Muscle of leg (tissue), 16 donors: ENCODE measurements around the gene LRR1. TPM values are rescaled to one million over a fixed set of nuclear protein-coding genes. Genes with fewer than 3 reads are reported as not detected.

Experiments used
- DNase-seq: peaks from one replicate; pipeline ENCODE4 v3.0.0; 2013
- H3K27ac ChIP-seq: one replicate; pipeline ENCODE4 v1.5.1; 2013; ENCODE audit warnings: mild to moderate bottlenecking, low read length, control low read depth
- H3K27me3 ChIP-seq: one replicate; pipeline ENCODE4 v1.6.1; 2013; ENCODE audit warnings: low read length; ENCODE audit not compliant: control insufficient read depth, insufficient read depth
- H3K36me3 ChIP-seq: one replicate; pipeline ENCODE4 v1.6.1; 2013; ENCODE audit warnings: low read length; ENCODE audit not compliant: control insufficient read depth, insufficient read depth
- H3K4me1 ChIP-seq: one replicate; pipeline ENCODE4 v1.6.1; 2013; ENCODE audit warnings: low read length; ENCODE audit not compliant: control insufficient read depth, insufficient read depth
- H3K4me3 ChIP-seq: one replicate; pipeline ENCODE4 v1.5.1; 2013; ENCODE audit warnings: low read length, control low read depth
- H3K9me3 ChIP-seq: replicated peaks from 2 replicates; pipeline ENCODE4 v1.6.1; 2013; ENCODE audit warnings: low read depth, low read length; ENCODE audit not compliant: control insufficient read depth
- WGBS: methylation state at CpG from one replicate; pipeline ENCODE4 v1.1.5; 2013; ENCODE audit warnings: missing lambda C conversion rate; ENCODE audit not compliant: insufficient coverage; 5-methylcytosine and 5-hydroxymethylcytosine counted together
- long read RNA-seq, 11 donors: transcript quantifications; one replicate each; lab custom pipeline, GENCODE V29; 2026
- polyA plus RNA-seq, 8 donors: library from polyadenylated mRNA; unstranded; fragments of 120-200 nt; gene quantifications; one replicate each; pipeline versions ENCODE4 v1.2.1 to v1.2.3, GENCODE V29; 2013; ENCODE audit warnings: inconsistent platforms in 1 of 8, low replicate concordance in 1 of 8; ENCODE audit not compliant: insufficient read length in 8 of 8, insufficient read depth in 1 of 8
- total RNA-seq: library from RNA; stranded (reverse); fragments of 120-200 nt; gene quantifications from one replicate; pipeline ENCODE4 v1.2.4, GENCODE V29; 2013

LRR1 gene, protein sequence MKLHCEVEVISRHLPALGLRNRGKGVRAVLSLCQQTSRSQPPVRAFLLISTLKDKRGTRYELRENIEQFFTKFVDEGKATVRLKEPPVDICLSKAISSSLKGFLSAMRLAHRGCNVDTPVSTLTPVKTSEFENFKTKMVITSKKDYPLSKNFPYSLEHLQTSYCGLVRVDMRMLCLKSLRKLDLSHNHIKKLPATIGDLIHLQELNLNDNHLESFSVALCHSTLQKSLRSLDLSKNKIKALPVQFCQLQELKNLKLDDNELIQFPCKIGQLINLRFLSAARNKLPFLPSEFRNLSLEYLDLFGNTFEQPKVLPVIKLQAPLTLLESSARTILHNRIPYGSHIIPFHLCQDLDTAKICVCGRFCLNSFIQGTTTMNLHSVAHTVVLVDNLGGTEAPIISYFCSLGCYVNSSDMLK
- total RNA-seq (8.9 TPM), polyA plus RNA-seq (10 to 100 TPM in 4 of 8 donors, 1 to 10 TPM in 4; 6.5 to 14.5 (median 10.1) TPM)
- long read RNA-seq, donor 1: 0 reads
- long read RNA-seq, donor 2: 0 reads
- long read RNA-seq, donor 3, partial matches to known transcripts: 3,525 of 3,544 reads
- long read RNA-seq, donor 3, other reads (novel, unspliced or antisense): 18 of 3,544 reads
- long read RNA-seq, donor 4, partial matches to known transcripts: 0 of 1 reads
- long read RNA-seq, donor 4, other reads (novel, unspliced or antisense): 0 of 1 reads
- long read RNA-seq, donor 5, partial matches to known transcripts: 923 of 927 reads
- long read RNA-seq, donor 5, other reads (novel, unspliced or antisense): 0 of 927 reads
- long read RNA-seq, donor 6, partial matches to known transcripts: 0 of 7 reads
- long read RNA-seq, donor 6, other reads (novel, unspliced or antisense): 0 of 7 reads
- long read RNA-seq, donor 7, partial matches to known transcripts: 234 of 552 reads
- long read RNA-seq, donor 7, other reads (novel, unspliced or antisense): 318 of 552 reads
- long read RNA-seq, donor 8, partial matches to known transcripts: 0 of 2 reads
- long read RNA-seq, donor 8, other reads (novel, unspliced or antisense): 0 of 2 reads
- long read RNA-seq, donor 9, partial matches to known transcripts: 0 of 1 reads
- long read RNA-seq, donor 9, other reads (novel, unspliced or antisense): 0 of 1 reads
- long read RNA-seq, donor 10, partial matches to known transcripts: 387 of 848 reads
- long read RNA-seq, donor 10, other reads (novel, unspliced or antisense): 457 of 848 reads
- long read RNA-seq, donor 11, partial matches to known transcripts: 206 of 624 reads
- long read RNA-seq, donor 11, other reads (novel, unspliced or antisense): 417 of 624 reads

DNA sequence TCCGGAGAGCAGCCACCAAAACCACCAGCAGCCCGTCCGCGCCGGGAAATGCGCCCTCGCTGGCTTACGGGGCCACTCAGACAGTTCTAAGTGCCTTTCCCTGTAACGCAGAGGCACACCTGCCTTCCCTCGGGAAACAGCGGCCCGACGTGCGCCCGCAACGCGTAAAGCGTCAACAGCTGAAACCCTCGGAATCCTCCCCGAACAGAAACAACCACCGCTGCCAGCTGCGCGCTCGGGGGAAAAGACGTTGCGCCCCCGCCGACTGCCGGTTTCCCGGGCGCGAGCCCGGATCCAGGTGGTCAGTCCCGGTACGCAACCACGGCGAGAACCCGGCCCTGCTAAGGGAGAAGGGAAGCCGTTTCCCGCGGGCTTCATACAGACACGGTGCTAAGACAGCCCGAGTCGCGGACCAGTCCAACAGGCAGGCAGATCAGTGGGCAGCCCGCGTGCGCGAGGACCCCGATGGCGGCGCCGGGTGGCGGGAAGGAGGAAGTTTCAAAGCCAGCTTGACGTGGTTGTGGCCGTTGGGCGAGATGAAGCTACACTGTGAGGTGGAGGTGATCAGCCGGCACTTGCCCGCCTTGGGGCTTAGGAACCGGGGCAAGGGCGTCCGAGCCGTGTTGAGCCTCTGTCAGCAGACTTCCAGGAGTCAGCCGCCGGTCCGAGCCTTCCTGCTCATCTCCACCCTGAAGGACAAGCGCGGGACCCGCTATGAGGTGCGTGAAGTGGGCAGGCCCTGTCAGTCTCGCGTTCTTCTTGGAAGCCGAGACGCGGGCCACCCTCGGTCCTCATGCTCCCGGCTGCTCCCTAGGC, at the start of gene LRR1:
LRR1 (plus strand) TSS at position 456 of the 816 bp plus-strand sequence; CDS start at position 537, 81 bp downstream.
- peak within 1 kb of the TSS; percentile 69 for H3K4me3 ChIP-seq
- DNase-seq: peak; percentile 91
- H3K27ac ChIP-seq: peak within 1 kb of the TSS; percentile 98
- no peaks in the 10 kb centered on the region for H3K9me3 ChIP-seq
- peaks cover 12% of the 10 kb centered on the region for H3K36me3 ChIP-seq
- H3K27me3 ChIP-seq: no peaks in the 10 kb centered on the region
- under 1% methylated on average over 75 of the region's 77 CpGs for WGBS
- H3K4me1 ChIP-seq: peaks cover 2% of the 10 kb centered on the region

DNA sequence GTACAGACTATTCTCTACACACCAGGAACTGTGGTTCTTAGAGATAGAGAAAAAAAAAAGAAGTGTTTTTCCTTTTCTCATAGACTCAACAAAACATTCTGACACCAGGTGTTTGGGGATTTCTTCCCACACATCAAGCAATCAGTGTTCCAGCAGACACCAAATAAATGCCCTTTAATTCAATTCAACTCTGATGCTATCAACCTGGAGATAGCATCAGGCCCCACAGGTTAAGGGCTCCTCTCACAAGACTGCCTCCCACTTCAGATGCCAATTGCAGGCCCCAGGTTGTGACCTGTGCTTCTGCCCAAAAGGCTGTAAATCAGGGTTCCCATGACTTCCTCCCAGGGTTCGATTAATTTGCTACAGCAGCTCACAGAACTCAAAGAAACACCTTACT, 49.3 kb upstream of the LRR1 start:
- H3K4me3 ChIP-seq: no peak overlapping the region
- H3K27ac ChIP-seq: no peak overlapping the region
- H3K36me3 ChIP-seq: no peaks in the 10 kb centered on the region
- no CpG with 5 or more reads among the region's 1 CpG for WGBS
- no peaks in the 10 kb centered on the region for H3K27me3 ChIP-seq
- no peaks in the 10 kb centered on the region for H3K9me3 ChIP-seq
- no peaks in the 10 kb centered on the region for H3K4me1 ChIP-seq
- DNase-seq: no peak

DNA sequence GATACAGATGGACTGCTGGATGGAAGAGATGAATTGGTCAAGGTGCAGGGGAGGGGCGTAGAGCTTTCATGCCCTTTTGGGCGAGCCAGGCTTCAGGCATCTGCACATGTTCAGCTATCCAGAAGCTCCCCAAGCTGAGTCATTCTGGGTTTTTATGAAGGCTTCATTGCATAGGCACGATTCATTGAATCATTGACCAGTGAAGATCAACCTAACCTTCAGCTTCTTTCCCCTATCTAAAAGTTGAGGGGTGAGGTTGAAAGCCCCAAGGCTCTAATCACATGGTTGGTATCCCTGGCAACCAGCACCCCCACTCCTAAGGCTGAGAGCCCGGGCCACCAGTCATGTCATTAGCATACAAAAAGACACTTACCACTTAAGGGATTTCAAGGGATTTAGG, 48.9 kb upstream of the LRR1 start:
- no CpG with 5 or more reads among the region's 4 CpGs for WGBS
- Histone ChIP-seq H3K36me3 (no peaks in the 10 kb centered on the region), H3K9me3 (no peaks in the 10 kb centered on the region), H3K27ac (no peak overlapping the region), H3K4me3 (no peak overlapping the region), H3K27me3 (no peaks in the 10 kb centered on the region), H3K4me1 (no peaks in the 10 kb centered on the region)
- DNase-seq: no peak

DNA sequence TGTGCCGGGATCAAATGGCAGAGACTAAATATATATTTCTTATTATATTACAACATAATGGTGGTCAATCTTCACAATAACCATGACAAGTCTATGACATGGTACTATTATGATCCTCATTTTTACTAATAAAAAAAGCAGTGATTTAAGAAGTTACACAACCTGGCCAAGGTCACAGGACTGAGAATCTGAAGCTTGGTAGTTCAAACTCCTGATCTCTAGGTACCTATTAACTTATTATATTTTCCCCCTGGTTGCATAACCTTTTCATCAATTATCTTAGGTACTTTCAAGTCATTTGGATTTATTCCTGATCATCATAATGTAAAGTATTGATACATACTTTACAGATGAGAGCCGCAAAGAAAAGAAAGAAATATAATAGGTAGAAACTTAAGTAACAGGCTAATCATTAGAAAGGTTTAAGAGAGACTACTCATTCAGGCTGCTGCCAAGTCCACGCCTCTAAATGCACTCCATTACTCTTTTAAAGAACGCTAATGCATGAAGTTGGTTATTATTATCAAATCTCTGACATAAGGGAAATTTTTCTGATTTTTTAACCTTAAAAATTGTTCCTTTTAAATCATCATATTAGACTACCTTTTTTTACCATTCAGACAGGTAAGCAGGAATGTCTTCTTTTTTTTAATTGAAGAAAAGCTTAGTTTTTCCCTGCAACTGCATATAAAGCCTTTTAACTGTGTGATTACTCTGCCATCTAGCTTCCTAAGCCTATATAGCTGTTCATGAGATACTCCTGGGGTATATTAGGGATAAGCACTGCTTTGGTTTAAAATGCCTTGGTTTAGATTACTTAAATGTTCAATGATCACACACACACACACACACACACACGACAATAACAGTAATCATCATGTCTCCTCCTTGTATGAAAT, 48.2 kb upstream of the LRR1 start:
- Histone ChIP-seq H3K27ac (no peak overlapping the region), H3K9me3 (no peaks in the 10 kb centered on the region), H3K4me3 (no peak overlapping the region), H3K36me3 (no peaks in the 10 kb centered on the region), H3K4me1 (no peaks in the 10 kb centered on the region), H3K27me3 (no peaks in the 10 kb centered on the region)
- no peak for DNase-seq
- WGBS: no CpG with 5 or more reads among the region's 5 CpGs

DNA sequence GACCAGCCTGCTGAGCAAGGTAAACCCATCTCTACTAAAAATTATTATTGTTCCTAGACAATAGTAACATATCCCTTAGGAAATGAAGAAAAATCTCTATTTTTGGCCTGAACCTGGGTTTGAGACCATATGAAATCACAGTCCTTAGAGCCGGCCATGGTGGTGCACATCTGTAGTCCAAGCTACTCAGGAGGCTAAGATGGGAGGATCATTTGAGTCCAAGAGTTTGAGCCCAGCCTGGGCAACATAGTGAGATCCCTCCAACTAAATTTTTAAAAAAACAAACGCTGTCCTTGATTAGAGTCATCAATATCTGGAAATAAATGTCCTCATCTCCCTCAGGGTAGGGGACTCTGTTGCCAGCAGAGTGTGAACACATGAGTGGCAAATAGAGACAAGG, 47.2 kb upstream of the LRR1 start:
- no peak for DNase-seq
- no CpG with 5 or more reads among the region's 2 CpGs for WGBS
- H3K27me3 ChIP-seq: no peaks in the 10 kb centered on the region
- no peak overlapping the region for H3K27ac ChIP-seq
- H3K4me1 ChIP-seq: no peaks in the 10 kb centered on the region
- H3K9me3 ChIP-seq: no peaks in the 10 kb centered on the region
- H3K36me3 ChIP-seq: no peaks in the 10 kb centered on the region
- H3K4me3 ChIP-seq: no peak overlapping the region

DNA sequence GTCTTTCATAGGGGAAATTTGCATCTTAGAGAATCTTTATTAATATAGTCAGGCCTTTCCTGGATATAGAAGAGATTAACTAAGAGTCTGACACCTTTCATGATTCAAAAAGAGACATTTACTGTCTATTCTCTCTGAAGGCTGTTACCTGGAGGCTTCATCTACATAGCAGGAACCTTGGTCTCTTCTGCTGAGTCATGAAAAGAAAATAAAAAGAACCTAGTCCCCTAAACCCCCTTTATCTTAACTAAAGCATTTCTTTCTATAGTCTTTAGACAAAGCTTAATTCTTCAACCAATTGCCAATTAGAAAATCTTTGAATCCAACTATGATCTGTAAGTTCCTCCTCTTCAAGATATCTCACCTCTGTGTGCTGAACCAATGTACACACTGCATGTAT, 45.6 kb upstream of the LRR1 start:
- DNase-seq: no peak
- no peak overlapping the region for H3K4me3 ChIP-seq
- no peak overlapping the region for H3K27ac ChIP-seq
- H3K36me3 ChIP-seq: no peaks in the 10 kb centered on the region
- no peaks in the 10 kb centered on the region for H3K4me1 ChIP-seq
- H3K27me3 ChIP-seq: no peaks in the 10 kb centered on the region
- no peaks in the 10 kb centered on the region for H3K9me3 ChIP-seq

DNA sequence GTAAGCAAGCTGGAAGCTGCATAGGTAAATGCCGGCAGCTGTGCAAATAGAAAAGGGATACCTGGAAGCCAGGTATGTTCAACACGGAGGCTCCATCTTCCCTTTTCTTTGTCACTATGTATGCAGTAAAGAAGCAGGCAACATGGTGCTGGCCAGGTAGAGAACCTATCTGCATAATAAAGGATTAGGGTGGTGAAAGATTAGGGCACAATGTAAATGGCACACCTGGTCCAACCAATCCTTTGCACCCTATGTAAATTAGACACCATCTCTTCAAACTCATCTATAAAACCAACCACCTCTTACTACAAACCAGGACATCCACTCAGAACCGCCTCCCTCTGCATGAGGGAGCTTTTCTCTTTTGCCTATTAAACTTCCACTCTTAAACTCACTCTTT, 44.8 kb upstream of the LRR1 start:
- DNase-seq: no peak
- Histone ChIP-seq H3K4me1 (no peaks in the 10 kb centered on the region), H3K4me3 (no peak overlapping the region), H3K36me3 (no peaks in the 10 kb centered on the region), H3K27me3 (no peaks in the 10 kb centered on the region), H3K27ac (no peak overlapping the region), H3K9me3 (no peaks in the 10 kb centered on the region)
- 100% methylated on average over 2 of the region's 3 CpGs for WGBS

DNA sequence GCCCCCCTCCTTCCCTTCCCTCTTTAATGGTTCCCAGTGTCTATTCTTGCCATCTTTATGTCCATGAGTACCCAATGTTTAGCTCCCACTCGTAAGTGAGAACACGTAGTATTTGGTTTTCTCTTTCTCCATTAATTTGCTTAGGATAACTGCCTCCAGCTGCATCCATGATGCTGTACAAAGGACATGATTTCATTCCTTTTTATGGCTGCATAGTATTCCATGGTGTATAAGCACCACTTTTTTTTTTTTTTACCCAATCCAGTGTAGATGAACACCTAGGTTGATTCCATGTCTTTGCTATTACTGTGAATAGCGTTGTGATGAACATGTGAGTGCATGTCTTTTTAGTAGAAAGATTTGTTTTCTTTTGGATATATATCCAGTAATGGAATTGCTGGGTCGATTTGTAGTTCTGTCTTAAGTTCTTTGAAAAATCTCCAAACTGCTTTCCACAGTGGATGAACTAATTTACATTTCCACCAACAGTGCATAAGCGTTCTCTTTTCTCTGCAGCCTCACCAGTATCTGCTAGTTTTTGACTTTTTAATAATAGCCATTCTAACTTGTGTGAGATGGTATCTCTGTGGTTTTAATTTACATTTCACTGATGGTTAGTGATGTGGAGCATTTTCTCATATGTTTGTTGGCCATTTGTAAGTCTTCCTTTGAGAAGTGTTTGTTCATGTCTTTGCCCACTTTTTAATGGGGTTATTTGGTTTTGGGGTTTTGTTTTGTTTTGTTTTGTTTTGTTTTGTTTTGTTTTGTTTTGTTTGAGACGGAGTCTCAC, 38.6 kb upstream of the LRR1 start:
- no peaks in the 10 kb centered on the region for H3K9me3 ChIP-seq
- no peaks in the 10 kb centered on the region for H3K36me3 ChIP-seq
- 80% methylated on average over 1 of the region's 6 CpGs for WGBS
- no peak overlapping the region for H3K27ac ChIP-seq
- DNase-seq: no peak
- H3K4me1 ChIP-seq: no peaks in the 10 kb centered on the region
- H3K4me3 ChIP-seq: no peak overlapping the region
- H3K27me3 ChIP-seq: no peaks in the 10 kb centered on the region
